Effector memory CD4-positive, alpha-beta T cell (primary cell): Measurements from ENCODE around the gene TC2N.
"Not testable (repeated sequence)": the region's sequence is repeated elsewhere in the genome, so short reads cannot be mapped to it uniquely, and the experiment has no call there.

Experiments
- DNase-seq, 3 donors: peaks; one replicate each; pipeline ENCODE4 v3.0.0-alpha.2; 2020
- H3K27ac ChIP-seq: 2 replicates; pipeline ENCODE4 v1.7.0; 2013; ENCODE audit warnings: mild to moderate bottlenecking, low read length, moderate library complexity; ENCODE audit not compliant: insufficient read depth, poor library complexity, severe bottlenecking
- H3K27me3 ChIP-seq: replicated peaks from 2 replicates; pipeline ENCODE4 v1.7.0; 2013; ENCODE audit warnings: mild to moderate bottlenecking, low read length; ENCODE audit not compliant: insufficient read depth, control insufficient read depth, poor library complexity, severe bottlenecking
- H3K36me3 ChIP-seq: 2 replicates; pipeline ENCODE4 v1.7.0; 2013; ENCODE audit warnings: mild to moderate bottlenecking, low read length, moderate library complexity; ENCODE audit not compliant: control insufficient read depth, insufficient read depth
- H3K4me1 ChIP-seq: 2 replicates; pipeline ENCODE4 v1.7.0; 2013; ENCODE audit warnings: low read length, mild to moderate bottlenecking; ENCODE audit not compliant: control insufficient read depth, insufficient read depth, poor library complexity, severe bottlenecking
- H3K4me3 ChIP-seq: 2 replicates; pipeline ENCODE4 v1.7.0; 2013; ENCODE audit warnings: low read length, low read depth, mild to moderate bottlenecking; ENCODE audit not compliant: insufficient read depth, poor library complexity, severe bottlenecking
- H3K9me3 ChIP-seq: 2 replicates; pipeline ENCODE4 v1.7.0; 2013; ENCODE audit warnings: mild to moderate bottlenecking, low read length, moderate library complexity; ENCODE audit not compliant: control insufficient read depth

TC2N gene

DNA sequence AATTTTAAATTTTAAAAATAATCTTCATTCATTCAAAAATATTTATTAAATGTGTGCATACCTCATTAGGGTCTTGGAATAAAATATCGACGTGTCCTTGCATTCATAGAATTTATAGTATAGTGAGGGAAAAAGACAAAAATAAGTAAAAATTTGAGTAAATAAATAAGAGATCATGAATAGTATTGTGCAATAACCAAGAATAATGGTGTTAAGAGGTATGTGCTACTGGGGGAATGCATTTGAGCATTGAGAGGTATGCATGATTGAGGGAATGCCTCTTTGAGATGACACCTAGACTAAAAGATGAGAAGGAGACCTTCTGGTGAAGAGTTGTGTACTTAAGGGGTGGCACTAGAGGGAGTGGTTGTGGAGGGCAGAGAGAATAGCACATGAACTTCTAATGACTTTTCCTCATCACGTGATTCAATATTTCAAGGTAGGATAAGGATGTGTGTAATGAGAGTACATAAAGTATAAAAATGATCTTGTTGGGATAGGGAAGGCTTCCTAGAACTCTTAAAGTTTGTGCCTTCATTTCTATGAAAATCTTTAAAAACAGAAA is 116.6 kb downstream of the TC2N start:
- no peak overlapping the region for H3K27ac ChIP-seq
- H3K36me3 ChIP-seq: no peaks in the 10 kb centered on the region
- no peak overlapping the region for H3K4me3 ChIP-seq
- no peaks in the 10 kb centered on the region for H3K27me3 ChIP-seq
- no peaks in the 10 kb centered on the region for H3K4me1 ChIP-seq
- no peaks in the 10 kb centered on the region for H3K9me3 ChIP-seq
- no peak for DNase-seq

DNA sequence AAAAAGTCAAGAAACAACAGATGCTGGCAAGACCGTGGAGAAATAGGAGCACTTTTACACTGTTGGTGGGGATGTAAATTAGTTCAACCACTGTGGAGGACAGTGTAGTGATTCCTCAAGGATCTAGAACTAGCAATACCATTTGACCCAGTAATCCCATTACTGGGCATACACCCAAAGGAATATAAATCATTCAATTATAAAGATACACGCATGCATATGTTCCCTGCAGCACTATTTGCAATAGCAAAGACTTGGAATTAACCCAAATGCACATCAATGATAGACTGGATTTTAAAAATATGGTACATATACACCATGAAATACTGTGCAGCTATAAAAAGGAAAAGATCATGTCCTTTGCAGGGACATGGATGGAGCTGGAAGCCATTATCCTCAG is 117.5 kb downstream of the TC2N start:
- Histone ChIP-seq H3K27me3 (no peaks in the 10 kb centered on the region), H3K27ac (no peak overlapping the region), H3K4me1 (no peaks in the 10 kb centered on the region), H3K36me3 (no peaks in the 10 kb centered on the region), H3K4me3 (no peak overlapping the region), H3K9me3 (no peaks in the 10 kb centered on the region)
- DNase-seq: no peak

DNA sequence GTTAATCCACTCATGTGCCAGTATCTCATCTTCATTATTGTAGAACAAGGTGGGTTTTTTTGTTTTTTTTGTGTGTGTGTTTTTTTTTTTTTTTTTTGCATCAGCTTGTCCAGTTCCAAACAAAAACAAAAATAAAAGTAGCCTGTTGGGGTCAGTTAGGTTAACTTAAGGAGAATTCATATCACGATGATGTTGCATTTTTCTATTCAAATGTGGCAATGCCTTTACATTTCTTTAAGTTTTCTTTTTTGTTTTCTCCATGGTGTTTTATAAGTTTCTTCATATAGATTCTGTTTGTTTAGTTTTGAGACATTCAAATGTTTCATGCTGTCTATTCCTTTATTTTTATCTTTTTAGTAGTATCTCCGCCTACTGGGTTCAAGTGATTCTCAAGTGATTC is 119.3 kb downstream of the TC2N start:
- no peaks in the 10 kb centered on the region for H3K27me3 ChIP-seq
- H3K9me3 ChIP-seq: no peaks in the 10 kb centered on the region
- DNase-seq: no peak
- no peak overlapping the region for H3K27ac ChIP-seq
- no peaks in the 10 kb centered on the region for H3K36me3 ChIP-seq
- H3K4me1 ChIP-seq: no peaks in the 10 kb centered on the region
- no peak overlapping the region for H3K4me3 ChIP-seq

- Histone ChIP-seq H3K4me1 (no peaks in the 10 kb centered on the region), H3K4me3 (no peak overlapping the region), H3K27ac (no peak overlapping the region), H3K36me3 (no peaks in the 10 kb centered on the region), H3K27me3 (no peaks in the 10 kb centered on the region), H3K9me3 (no peaks in the 10 kb centered on the region)
- no peak for DNase-seq
These were observed 122.0 kb downstream of the TC2N start for GRCh38 chr14:91745344-91745743.

GRCh38 chr14:91744068-91744480 is 123.3 kb downstream of the TC2N start:
- DNase-seq: no peak
- Histone ChIP-seq H3K4me3 (no peak overlapping the region), H3K9me3 (no peaks in the 10 kb centered on the region), H3K27me3 (no peaks in the 10 kb centered on the region), H3K4me1 (no peaks in the 10 kb centered on the region), H3K27ac (no peak overlapping the region), H3K36me3 (no peaks in the 10 kb centered on the region)

DNA sequence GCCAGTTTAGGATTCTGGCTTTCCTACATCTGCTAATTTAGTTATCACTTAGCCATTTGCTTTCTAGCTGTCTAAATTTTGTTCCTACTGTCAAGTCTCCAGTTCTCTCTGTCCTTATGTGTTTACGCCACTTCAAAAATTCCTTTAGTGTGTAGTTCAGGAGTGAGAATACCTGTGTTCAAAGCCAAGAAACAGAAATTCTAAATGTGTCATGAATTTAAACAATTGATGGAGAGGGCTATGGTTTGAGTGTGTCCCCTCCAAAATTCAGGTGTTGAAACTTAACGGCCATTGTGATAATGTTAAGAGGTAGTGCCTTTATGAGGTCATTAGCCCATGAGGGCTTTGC is 124.1 kb downstream of the TC2N start:
- Histone ChIP-seq H3K4me1 (no peaks in the 10 kb centered on the region), H3K36me3 (no peaks in the 10 kb centered on the region), H3K4me3 (no peak overlapping the region), H3K9me3 (no peaks in the 10 kb centered on the region), H3K27me3 (no peaks in the 10 kb centered on the region), H3K27ac (no peak overlapping the region)
- DNase-seq: no peak

- no peak overlapping the region for H3K27ac ChIP-seq
- H3K4me1 ChIP-seq: no peaks in the 10 kb centered on the region
- no peaks in the 10 kb centered on the region for H3K36me3 ChIP-seq
- H3K27me3 ChIP-seq: no peaks in the 10 kb centered on the region
- DNase-seq: no peak
- no peaks in the 10 kb centered on the region for H3K9me3 ChIP-seq
- H3K4me3 ChIP-seq: no peak overlapping the region
These were observed 124.6 kb downstream of the TC2N start for GRCh38 chr14:91742621-91743304.

- not testable (repeated sequence) for H3K27me3 ChIP-seq, H3K27ac ChIP-seq, H3K4me3 ChIP-seq, H3K9me3 ChIP-seq, DNase-seq, H3K4me1 ChIP-seq, H3K36me3 ChIP-seq
These were observed 127.5 kb downstream of the TC2N start for GRCh38 chr14:91739867-91740266.

- H3K9me3 ChIP-seq: no peaks in the 10 kb centered on the region
- H3K4me3 ChIP-seq: no peak overlapping the region
- DNase-seq: no peak
- H3K36me3 ChIP-seq: no peaks in the 10 kb centered on the region
- H3K27me3 ChIP-seq: no peaks in the 10 kb centered on the region
- H3K27ac ChIP-seq: no peak overlapping the region
- H3K4me1 ChIP-seq: no peaks in the 10 kb centered on the region
These were observed 129.7 kb downstream of the TC2N start for GRCh38 chr14:91737619-91738018.

DNA sequence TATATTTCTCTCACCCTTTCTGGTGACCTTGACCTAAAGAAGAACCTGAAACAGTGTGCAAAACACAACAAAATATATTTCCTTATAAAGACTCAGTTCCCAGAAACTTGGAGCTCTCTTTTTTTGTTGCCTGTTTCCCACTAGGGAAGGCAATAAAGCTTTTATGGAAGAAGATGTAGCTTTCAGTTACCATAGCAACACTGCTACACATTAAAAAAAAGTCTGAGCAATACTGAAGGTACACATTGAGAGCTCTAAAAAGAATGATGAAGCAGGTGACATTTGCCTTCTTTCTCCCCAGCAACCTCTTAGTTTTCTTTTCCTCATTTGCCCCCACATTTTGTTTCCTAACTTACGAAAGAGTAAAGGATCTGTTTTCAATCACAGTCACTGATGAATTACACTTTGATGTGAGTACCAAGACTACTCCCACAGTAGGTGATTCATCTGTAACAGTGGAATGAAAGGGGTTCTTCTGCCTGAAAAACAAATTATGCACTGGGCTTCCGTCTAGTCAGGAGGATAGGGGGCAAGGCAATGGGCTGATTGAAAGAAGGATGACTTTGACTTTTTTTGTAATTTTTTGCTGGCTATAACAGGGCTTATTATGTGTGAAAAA is 134.4 kb downstream of the TC2N start:
- no peak for DNase-seq
- no peaks in the 10 kb centered on the region for H3K4me1 ChIP-seq
- no peak overlapping the region for H3K4me3 ChIP-seq
- H3K36me3 ChIP-seq: no peaks in the 10 kb centered on the region
- H3K27me3 ChIP-seq: no peaks in the 10 kb centered on the region
- H3K9me3 ChIP-seq: no peaks in the 10 kb centered on the region
- no peak overlapping the region for H3K27ac ChIP-seq
